Neuronal stem cell (in vitro differentiated cells): ENCODE measurements around the gene MYCBP.

ENCODE experiments used
- DNase-seq: peaks from one replicate; pipeline ENCODE4 v3.0.0-alpha.2; 2013; ENCODE audit warnings: low spot score
- H2AFZ ChIP-seq: one replicate; pipeline ENCODE4 v1.6.1; 2013; ENCODE audit warnings: mild to moderate bottlenecking, low read length, inconsistent platforms
- H2AK5ac ChIP-seq: 2 replicates; pipeline ENCODE4 v1.6.1; 2013; ENCODE audit warnings: low read depth, mild to moderate bottlenecking, inconsistent platforms, low read length, moderate library complexity, mixed read lengths
- H2BK120ac ChIP-seq: 2 replicates; pipeline ENCODE4 v1.6.1; 2013; ENCODE audit warnings: low read depth, mild to moderate bottlenecking, inconsistent platforms, low read length, moderate library complexity, mixed read lengths
- H2BK12ac ChIP-seq: one replicate; pipeline ENCODE4 v1.6.1; 2013; ENCODE audit warnings: low read length, inconsistent platforms
- H2BK15ac ChIP-seq: 2 replicates; pipeline ENCODE4 v1.6.1; 2013; ENCODE audit warnings: mild to moderate bottlenecking, low read length, inconsistent platforms, mixed read lengths
- H2BK5ac ChIP-seq: one replicate; pipeline ENCODE4 v1.6.1; 2013; ENCODE audit warnings: inconsistent platforms, mild to moderate bottlenecking, low read length, moderate library complexity
- H3K14ac ChIP-seq: one replicate; pipeline ENCODE4 v1.6.1; 2013; ENCODE audit warnings: low read length, inconsistent platforms
- H3K18ac ChIP-seq: 2 replicates; pipeline ENCODE4 v1.6.1; 2013; ENCODE audit warnings: low read length, inconsistent platforms
- H3K23ac ChIP-seq: 2 replicates; pipeline ENCODE4 v1.6.1; 2013; ENCODE audit warnings: low read depth, mild to moderate bottlenecking, mixed read lengths, low read length, inconsistent platforms; ENCODE audit not compliant: poor library complexity
- H3K27ac ChIP-seq: replicated peaks from 3 replicates; pipeline ENCODE4 v1.5.1; 2013; ENCODE audit warnings: low read length, inconsistent platforms
- H3K27me3 ChIP-seq, 3 experiments: 2 replicates each; pipeline ENCODE4 v1.6.1; 2013; ENCODE audit warnings: low read length in 3 of 3, mild to moderate bottlenecking in 2 of 3, inconsistent platforms in 1 of 3, low read depth in 1 of 3, mixed read lengths in 1 of 3, moderate library complexity in 1 of 3; ENCODE audit not compliant: control insufficient read depth in 3 of 3, insufficient read depth in 3 of 3
- H3K36me3 ChIP-seq, 2 donors: replicated peaks in 1 of 2; 2 replicates each; pipeline ENCODE4 v1.6.1; 2013; ENCODE audit warnings: low read length in 2 of 2; ENCODE audit not compliant: control insufficient read depth in 2 of 2, insufficient read depth in 2 of 2
- H3K4ac ChIP-seq: 2 replicates; pipeline ENCODE4 v1.6.1; 2013; ENCODE audit warnings: inconsistent platforms, mild to moderate bottlenecking, low read length, moderate library complexity
- H3K4me1 ChIP-seq, 2 donors: 1 replicate in 1 of 2; 2 replicates in 1 of 2; pipeline ENCODE4 v1.6.1; 2013; ENCODE audit warnings: low read length in 2 of 2, low read depth in 1 of 2; ENCODE audit not compliant: control insufficient read depth in 2 of 2, insufficient read depth in 1 of 2
- H3K4me2 ChIP-seq: one replicate; pipeline ENCODE4 v1.6.1; 2013; ENCODE audit warnings: mild to moderate bottlenecking, low read length, inconsistent platforms; ENCODE audit not compliant: insufficient read depth, poor library complexity, severe bottlenecking
- H3K4me3 ChIP-seq, 2 donors: 2 replicates each; pipeline ENCODE4 v1.5.1; 2013; ENCODE audit warnings: low read length in 2 of 2, mild to moderate bottlenecking in 2 of 2, inconsistent platforms in 1 of 2, moderate library complexity in 1 of 2
- H3K79me1 ChIP-seq: one replicate; pipeline ENCODE4 v1.6.1; 2013; ENCODE audit warnings: low read depth, mild to moderate bottlenecking, inconsistent platforms, low read length, moderate library complexity
- H3K9ac ChIP-seq: one replicate; pipeline ENCODE4 v1.6.1; 2013; ENCODE audit warnings: mild to moderate bottlenecking, low read depth, low read length, inconsistent platforms; ENCODE audit not compliant: poor library complexity
- H3K9me3 ChIP-seq, 2 donors: replicated peaks in 1 of 2; 2 replicates each; pipeline versions ENCODE3 to v1.6.1; 2013; ENCODE audit warnings: low read length in 2 of 2, mild to moderate bottlenecking in 2 of 2, inconsistent platforms in 1 of 2, low read depth in 1 of 2, mixed read lengths in 1 of 2, moderate library complexity in 1 of 2; ENCODE audit not compliant: control insufficient read depth in 2 of 2, insufficient read depth in 1 of 2
- H4K8ac ChIP-seq: one replicate; pipeline ENCODE4 v1.6.1; 2013; ENCODE audit warnings: low read depth, mild to moderate bottlenecking, inconsistent platforms, low read length, moderate library complexity
- H4K91ac ChIP-seq: one replicate; pipeline ENCODE4 v1.6.1; 2013; ENCODE audit warnings: low read length, low read depth, mild to moderate bottlenecking, inconsistent platforms; ENCODE audit not compliant: poor library complexity
- WGBS, 2 donors: extraction: QIAGEN DNeasy Blood & Tissue Kit; methylation state at CpG; one replicate each; pipeline ENCODE4 v1.1.7; 2013; ENCODE audit warnings: missing lambda C conversion rate in 2 of 2, mixed read lengths in 1 of 2; ENCODE audit not compliant: insufficient read length in 2 of 2, insufficient replicate concordance in 1 of 2; ENCODE audit errors: extremely low coverage in 2 of 2; 5-methylcytosine and 5-hydroxymethylcytosine counted together

Gene MYCBP

DNA sequence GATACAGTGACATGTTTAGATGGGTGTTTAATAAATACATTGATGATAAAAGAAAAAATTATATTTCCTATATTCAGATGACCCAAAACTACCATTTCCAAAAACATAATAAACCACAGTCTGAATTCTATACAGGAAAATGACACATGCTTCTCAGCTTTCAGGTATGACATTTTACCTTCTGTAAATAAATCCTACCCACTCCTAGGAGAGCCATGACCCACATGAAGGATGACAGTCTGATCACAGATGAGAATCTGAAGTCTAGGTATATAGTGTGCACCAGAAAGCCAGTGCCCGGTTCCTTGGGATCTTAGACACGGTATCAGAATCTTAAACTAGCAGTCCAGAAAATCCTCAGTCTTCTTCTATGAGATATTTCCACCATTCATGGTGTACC, 11.9 kb upstream of the MYCBP start:
- Histone ChIP-seq H2BK12ac (no peak overlapping the region), H3K79me1 (peaks cover 1% of the 10 kb centered on the region), H4K8ac (no peak overlapping the region), H3K9ac (no peak overlapping the region), H3K4ac (no peak overlapping the region), H2BK15ac (no peak overlapping the region), H3K18ac (no peak overlapping the region), H2AFZ (no peak overlapping the region), H3K27ac (no peak overlapping the region), H2BK5ac (no peak overlapping the region), H3K9me3 (no peaks in the 10 kb centered on the region), H2AK5ac (no peak overlapping the region), H3K4me2 (no peak overlapping the region), H3K4me1 (no peaks in the 10 kb centered on the region), H3K36me3 (no peaks in the 10 kb centered on the region), H4K91ac (no peak overlapping the region), H3K23ac (no peak overlapping the region), H3K4me3 (no peak overlapping the region), H2BK120ac (no peak overlapping the region), H3K27me3 (no peaks in the 10 kb centered on the region), H3K14ac (no peak overlapping the region)
- no CpG with 5 or more reads among the region's 2 CpGs for WGBS, 2 donors
- DNase-seq, result no peak

DNA sequence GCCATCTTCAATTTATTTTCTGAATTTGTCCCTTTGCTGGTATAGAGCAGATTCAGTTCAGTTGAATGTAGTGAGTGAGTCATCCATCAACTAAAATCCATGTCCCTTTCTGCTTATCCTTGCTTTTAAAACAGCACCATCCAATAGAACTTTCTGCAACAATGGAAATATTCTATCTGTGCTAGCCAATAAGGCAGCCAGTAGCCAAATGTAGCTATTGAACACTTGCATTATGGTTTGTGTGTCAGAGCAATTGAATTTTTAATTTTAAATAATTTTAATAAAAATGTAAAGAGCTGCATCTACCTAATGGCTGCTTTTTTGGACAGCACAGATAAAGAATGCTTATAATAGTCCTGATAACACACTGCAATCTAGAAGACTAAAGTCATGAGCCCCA, 8.3 kb upstream of the MYCBP start, which contains the start of gene GJA9:
TSS of gene GJA9 (minus strand) at position 101 of the 400 bp plus-strand sequence. CDS start 5,489 bp downstream, outside the sequence.
- no peak within 1 kb of the TSS for H3K18ac ChIP-seq
- no peak within 1 kb of the TSS for H2BK12ac ChIP-seq
- no peak for DNase-seq
- H3K79me1 ChIP-seq, result peaks cover 3% of the 10 kb centered on the region
- no peak within 1 kb of the TSS for H2BK120ac ChIP-seq
- H2BK15ac ChIP-seq, result no peak within 1 kb of the TSS
- H2AFZ ChIP-seq, result no peak within 1 kb of the TSS
- no peak within 1 kb of the TSS for H3K4ac ChIP-seq
- H3K9me3 ChIP-seq, result no peaks in the 10 kb centered on the region
- no peak within 1 kb of the TSS for H2BK5ac ChIP-seq
- H3K27ac ChIP-seq, result no peak within 1 kb of the TSS
- H3K4me3 ChIP-seq, result no peak within 1 kb of the TSS
- no peak within 1 kb of the TSS for H2AK5ac ChIP-seq
- no peak within 1 kb of the TSS for H4K91ac ChIP-seq
- H3K23ac ChIP-seq, result no peak within 1 kb of the TSS
- no peaks in the 10 kb centered on the region for H3K36me3 ChIP-seq
- H4K8ac ChIP-seq, result no peak within 1 kb of the TSS
- H3K4me2 ChIP-seq, result no peak within 1 kb of the TSS
- H3K9ac ChIP-seq, result no peak within 1 kb of the TSS
- H3K27me3 ChIP-seq, result no peaks in the 10 kb centered on the region
- no peak within 1 kb of the TSS for H3K14ac ChIP-seq
- no peaks in the 10 kb centered on the region for H3K4me1 ChIP-seq

DNA sequence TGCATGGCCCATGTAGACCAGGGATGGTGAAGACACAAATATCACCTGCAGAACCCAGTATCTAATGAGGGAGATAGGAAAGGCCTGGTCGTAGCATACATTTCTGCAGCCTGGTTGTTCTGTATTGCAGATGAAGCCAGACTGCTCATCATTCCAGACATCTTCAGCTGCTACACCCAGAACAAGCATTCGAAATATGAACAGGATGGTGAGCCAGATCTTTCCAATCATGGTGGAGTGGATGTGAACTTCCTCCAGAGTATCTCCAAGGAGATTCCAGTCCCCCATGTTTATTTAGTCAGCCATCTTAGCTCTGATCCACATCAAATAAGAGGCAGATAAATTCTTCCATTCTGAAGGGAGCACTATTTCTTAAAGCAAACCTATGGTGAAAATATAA, 2.7 kb upstream of the MYCBP start:
- no peak for DNase-seq
- H4K91ac ChIP-seq, result no peak overlapping the region
- H3K23ac ChIP-seq, result no peak overlapping the region
- H2AFZ ChIP-seq, result no peak overlapping the region
- H2BK15ac ChIP-seq, result no peak overlapping the region
- peaks cover 0 to 2% of the 10 kb centered on the region in 2 donors for H3K36me3 ChIP-seq
- H2BK12ac ChIP-seq, result no peak overlapping the region
- no peak overlapping the region for H3K14ac ChIP-seq
- H3K4me3 ChIP-seq, result no peak overlapping the region
- H3K18ac ChIP-seq, result no peak overlapping the region
- no peak overlapping the region for H3K27ac ChIP-seq
- peaks cover 5% of the 10 kb centered on the region for H3K79me1 ChIP-seq
- no peaks in the 10 kb centered on the region for H3K4me1 ChIP-seq
- H3K9ac ChIP-seq, result no peak overlapping the region
- no peak overlapping the region for H3K4me2 ChIP-seq
- H2BK120ac ChIP-seq, result no peak overlapping the region
- no peaks in the 10 kb centered on the region for H3K9me3 ChIP-seq
- H2AK5ac ChIP-seq, result no peak overlapping the region
- H3K4ac ChIP-seq, result no peak overlapping the region
- no peak overlapping the region for H4K8ac ChIP-seq
- H3K27me3 ChIP-seq, result no peaks in the 10 kb centered on the region
- no peak overlapping the region for H2BK5ac ChIP-seq
- WGBS, 2 donors, result no CpG with 5 or more reads among the region's 2 CpGs

DNA sequence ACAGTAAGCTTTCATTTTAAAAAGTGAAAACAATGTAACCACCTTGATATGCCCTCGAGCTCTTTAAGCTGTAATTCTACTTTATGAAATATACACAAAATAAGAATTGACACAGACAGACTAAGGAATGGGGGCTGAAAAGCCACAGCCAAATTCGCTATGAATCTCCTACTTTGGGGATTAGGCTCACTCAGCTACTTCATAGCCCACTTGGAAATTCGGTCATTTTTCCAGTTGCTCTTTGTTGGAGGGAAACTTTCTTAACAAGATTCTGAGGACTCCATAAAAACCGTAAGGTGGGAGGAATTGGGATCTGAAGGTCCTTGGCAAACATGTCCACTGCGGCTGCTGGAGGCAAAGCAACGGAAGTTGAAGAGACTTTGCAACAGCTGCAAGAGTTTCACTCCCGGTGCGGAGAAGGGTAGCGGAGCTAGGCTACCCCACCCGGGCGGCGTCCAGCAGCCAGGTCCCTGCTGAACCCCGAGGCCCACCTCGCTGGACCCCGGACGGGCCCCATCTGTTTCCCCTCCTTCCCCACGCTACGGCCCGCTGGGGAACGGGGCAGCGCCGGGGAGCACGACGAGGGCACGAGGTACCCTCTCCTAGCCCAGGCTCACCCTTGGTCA, 634 bp downstream of the MYCBP start:
- no peak overlapping the region for H2BK12ac ChIP-seq
- no peaks in the 10 kb centered on the region for H3K9me3 ChIP-seq
- H3K4me3 ChIP-seq, result peak overlapping the region; percentile 83 to 95
- DNase-seq, result no peak
- H3K9ac ChIP-seq, result peak overlapping the region; percentile 96
- H2BK120ac ChIP-seq, result no peak overlapping the region
- H3K4me2 ChIP-seq, result peak overlapping the region; percentile 94
- no peak overlapping the region for H4K91ac ChIP-seq
- no peak overlapping the region for H3K27ac ChIP-seq
- no CpG with 5 or more reads among the region's 25 CpGs for WGBS, 2 donors
- H3K14ac ChIP-seq, result no peak overlapping the region
- H3K27me3 ChIP-seq, result no peaks in the 10 kb centered on the region
- H3K23ac ChIP-seq, result peak overlapping the region; percentile 96
- H3K18ac ChIP-seq, result peak overlapping the region; percentile 95
- no peak overlapping the region for H2AK5ac ChIP-seq
- H3K36me3 ChIP-seq, result peaks cover 2 to 3% of the 10 kb centered on the region in 2 donors
- peak overlapping the region; percentile 86 for H2AFZ ChIP-seq
- H4K8ac ChIP-seq, result no peak overlapping the region
- peaks cover 4% of the 10 kb centered on the region for H3K79me1 ChIP-seq
- no peak overlapping the region for H3K4ac ChIP-seq
- no peak overlapping the region for H2BK5ac ChIP-seq
- no peaks in the 10 kb centered on the region for H3K4me1 ChIP-seq
- H2BK15ac ChIP-seq, result peak overlapping the region; percentile 20
